NCI-H446 (cell line): ENCODE data around the gene DNAJC22.
"Not testable (repeated sequence)": the region's sequence is repeated elsewhere in the genome, so short reads cannot be mapped to it uniquely, and the experiment has no call there.

Experiments used
- DNase-seq, 2 experiments: peaks; one replicate each; lab custom pipeline; 2025; lab: John Stamatoyannopoulos, UW

The DNAJC22 gene

GRCh38 chr12:49331380-49332222 lies 15.1 kb upstream of the DNAJC22 start:
- peak; percentile 35 to 64 for DNase-seq

- peak in 1 of 2 experiments; percentile 31 for DNase-seq
Observed at GRCh38 chr12:49332441-49332861, 14.2 kb upstream of the DNAJC22 start.

DNA sequence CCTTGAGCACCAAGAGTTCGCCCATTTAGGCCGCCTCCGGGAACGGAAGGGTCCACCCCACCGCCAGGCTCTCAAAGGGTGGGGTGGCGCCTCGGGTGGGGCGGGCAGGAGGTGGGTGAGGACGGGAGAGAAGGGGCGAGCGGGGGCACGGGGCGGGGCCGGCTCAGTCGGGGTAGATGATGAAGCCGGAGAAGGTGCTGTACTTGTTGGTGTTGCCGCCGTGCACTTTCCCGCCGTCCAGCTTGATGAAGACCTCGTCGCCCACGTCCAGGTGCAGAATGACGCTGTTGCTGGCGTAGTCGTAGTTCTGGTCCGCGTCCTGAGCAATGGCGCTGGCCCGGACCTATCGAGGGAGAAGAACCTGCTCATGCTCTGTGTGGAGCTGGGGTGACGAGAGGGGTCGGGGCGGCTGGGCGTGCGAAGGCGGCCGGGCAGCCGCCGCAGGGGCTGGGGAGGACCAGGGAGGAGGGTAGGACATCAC lies 13.8 kb upstream of the DNAJC22 start:
- DNase-seq = no peak

GRCh38 chr12:49333778-49334177 lies 12.9 kb upstream of the DNAJC22 start:
- DNase-seq = not testable (repeated sequence)

GRCh38 chr12:49334226-49334625 lies 12.5 kb upstream of the DNAJC22 start:
- no peak for DNase-seq

- no peak for DNase-seq
Observed at GRCh38 chr12:49334681-49335080, 12.0 kb upstream of the DNAJC22 start.

DNA sequence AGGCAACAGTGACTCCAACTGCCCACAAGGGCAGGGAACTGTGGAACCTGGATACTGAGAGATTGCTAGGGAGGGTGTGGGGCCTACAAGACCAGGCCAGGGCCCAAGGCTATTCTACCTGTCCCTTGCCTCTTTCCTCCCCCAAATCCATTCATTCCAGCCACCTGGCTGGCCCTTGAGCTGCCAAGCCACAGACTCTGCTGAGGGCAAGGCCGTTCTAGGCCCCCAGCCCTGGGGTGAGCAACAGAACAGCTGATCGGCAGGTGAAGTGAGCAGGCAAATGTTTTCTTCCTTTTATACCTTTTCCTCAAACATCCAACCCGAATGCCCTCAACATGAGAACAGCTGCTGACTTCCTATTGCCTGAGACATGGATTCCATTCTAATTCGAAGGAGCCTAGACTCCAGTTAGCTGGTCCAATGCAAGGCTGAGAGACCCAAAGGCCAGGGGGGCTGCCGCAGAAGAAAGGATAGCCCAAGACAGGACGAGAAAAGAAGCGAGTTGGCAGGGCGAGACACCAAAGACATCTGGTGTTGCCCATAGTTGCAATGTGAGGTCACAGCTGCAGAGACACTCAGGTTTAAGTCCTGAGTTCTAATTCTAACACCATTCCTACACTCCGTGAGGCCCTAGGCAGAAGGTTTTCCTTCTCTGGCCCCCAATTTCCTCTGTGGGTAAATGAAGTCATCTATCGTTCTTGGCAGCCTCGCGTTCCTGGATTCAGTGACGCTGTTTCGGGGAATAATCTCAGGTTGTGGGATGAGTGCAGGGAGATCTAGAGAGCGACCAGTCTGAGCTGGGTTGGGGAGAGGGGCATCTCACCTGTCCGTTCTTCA lies 11.4 kb upstream of the DNAJC22 start:
- DNase-seq = no peak

DNA sequence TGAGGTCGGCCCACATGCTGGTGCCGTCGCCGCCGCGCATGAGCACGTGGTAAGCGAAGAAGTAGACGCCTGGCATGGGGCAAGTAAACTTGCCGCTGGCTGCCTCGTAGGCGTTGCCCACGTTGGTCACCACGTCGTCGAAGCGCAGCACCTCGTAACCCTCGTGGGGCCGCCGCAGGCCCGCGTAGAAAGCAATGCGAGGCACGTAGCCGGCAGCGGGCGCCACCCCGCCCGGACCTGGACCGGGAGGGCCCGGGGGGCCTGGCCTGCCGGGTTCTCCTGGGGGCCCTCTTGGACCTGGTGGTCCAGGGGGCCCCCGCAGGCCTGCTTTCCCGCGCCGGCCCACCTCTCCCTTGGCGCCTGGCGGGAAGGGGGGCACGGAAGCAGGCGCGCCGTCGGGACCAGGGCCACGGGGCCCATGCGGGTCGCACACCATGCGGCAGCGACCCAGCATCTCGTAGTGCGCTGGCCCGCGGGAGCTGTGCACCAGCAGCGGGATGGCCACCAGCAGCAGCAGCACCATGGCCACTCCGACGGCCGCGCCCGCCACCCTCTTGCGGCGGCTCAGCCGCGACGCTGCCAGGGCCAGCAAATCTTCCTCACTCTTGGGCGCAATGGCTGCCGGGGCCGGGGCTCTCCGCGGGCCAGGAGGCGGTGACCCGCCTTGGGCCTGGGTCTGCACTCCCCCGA lies 10.6 kb upstream of the DNAJC22 start:
- DNase-seq = no peak

DNA sequence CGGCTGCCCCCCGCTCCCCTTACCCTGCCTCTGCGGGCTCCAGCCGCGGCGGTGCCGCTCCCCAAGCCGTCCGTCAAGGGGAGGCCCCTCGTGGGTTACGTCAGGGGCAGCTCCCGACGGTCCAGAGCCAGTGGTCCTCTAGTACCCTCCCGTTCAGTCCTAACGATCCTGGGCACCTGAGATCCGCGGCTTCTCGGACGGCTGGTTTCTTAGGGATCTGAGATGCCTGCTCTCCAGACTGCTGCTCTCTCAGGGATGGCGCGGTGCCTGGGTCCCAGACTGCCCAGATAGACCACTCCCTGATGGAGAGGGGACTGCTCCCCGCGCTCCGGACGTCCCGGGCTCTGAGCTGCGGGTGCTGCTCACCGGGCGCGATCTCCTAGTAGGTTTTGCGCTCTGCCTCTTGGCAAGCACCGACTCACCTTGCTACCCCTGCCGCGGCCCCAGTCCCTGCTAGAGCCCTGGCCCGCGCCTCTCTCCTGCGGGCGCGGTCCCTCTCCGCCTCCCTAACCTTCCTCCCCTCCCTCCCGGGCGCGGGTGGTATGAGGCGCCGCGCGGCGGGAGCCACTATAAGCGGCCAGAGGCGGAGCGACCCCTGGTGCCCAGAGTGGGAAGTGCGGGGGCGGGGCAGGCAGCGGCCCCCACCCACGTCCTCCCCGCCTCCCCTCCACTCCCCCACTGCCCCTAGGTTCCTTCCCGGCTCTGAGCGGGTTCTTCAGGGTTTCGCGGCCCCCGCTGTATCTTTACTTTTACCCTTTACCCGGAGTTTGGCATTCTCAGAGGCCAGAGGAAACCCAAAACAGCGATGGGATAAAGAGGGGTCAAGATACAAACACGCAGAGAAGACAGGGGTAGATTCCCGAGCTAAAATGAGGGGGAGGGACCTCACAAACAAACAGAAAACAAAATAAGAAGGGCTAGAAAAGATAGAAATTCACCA lies 9.8 kb upstream of the DNAJC22 start, which contains the start of gene C1QL4:
Gene C1QL4, minus strand, starts transcription at position 544 of the 940 bp plus-strand sequence. CDS start 711 bp downstream, outside the sequence.
- DNase-seq = peak; percentile 70 to 85

DNA sequence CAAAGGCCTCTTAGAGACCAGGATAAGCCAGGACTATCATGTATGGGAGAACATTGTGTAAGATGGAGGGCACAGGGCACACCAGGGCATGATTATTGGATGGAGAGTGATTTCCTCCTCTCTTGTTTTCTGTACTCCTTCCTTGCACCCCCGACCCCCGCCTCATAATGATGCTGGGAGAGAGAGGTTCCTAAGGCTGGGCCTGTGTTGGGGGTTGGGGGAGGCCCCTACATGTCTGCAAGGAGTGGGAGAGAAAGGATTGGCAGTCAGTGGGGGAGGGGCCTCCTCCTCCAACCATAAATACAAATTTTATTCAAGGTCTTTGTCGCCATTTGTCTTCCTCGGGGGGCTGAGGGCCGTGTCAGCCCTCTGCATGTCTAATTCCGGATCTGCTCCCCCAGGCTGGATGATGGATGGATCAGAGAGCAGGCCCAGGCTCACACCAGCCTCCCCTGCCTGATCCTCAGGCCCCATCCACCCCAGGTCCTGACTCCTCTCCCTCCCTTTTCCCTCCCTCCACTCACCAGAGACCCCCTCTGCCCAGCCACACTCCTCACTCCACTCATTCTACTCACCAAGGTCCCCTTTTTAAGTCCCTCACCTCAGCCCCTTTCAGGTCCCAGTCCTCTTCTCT lies 7.7 kb upstream of the DNAJC22 start:
- DNase-seq = no peak

DNA sequence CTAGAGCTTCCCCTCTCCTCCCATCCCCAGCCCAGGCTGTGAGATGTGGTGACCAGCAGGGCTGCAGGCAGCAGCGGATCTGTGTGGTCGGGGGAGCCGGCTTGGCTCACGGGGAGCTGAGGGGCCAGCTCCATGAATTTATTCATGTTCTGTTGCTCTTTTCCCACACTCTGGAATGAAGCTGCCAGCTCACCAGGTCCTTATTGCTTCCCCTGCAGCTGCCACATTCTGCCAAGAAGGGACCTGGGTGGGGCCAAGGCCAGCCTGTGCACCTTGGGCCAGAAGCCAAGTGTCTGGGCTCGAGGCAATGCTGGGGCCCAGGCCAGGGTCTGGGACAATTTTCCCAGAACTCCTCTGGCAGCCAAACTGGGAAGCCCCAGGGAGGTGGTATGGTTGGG lies 7.2 kb upstream of the DNAJC22 start:
- DNase-seq = peak in 1 of 2 experiments; percentile 85

DNA sequence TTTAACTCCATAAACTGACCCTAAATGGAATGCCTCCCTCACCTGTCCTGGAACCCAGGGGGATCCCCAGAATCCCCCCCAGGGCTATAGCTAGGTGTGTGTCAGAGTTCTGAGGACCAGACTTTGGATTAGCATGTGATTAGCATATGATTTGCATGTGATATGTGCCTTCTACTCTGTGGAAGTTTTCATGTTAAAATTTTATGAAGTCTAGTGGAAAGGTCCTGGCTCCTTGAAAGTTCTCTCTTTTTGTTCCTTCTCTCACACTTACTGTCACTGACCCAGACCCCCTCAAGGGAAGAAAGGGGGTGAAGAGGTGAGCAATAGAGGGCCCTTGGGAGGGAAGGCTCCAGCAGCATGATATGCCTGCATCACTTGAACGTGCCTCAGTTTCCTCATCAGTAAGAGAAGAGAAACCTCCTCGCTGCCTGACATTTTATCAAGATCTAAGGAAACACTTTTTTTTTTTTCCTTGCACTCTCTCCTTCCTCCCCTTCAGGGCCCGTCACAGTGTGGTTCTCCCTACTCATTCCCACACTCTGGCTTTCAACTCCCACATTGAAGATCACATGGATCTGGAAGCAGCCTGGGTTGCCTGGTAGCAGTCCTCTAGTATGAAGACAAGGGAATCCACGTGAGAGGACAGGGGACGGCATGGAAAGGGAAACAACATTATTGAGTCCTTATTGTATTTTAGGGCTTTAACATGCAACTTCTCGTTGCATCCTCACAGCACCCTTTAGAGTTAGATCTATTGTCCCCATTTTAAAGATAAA lies 6.4 kb upstream of the DNAJC22 start:
- no peak for DNase-seq

DNA sequence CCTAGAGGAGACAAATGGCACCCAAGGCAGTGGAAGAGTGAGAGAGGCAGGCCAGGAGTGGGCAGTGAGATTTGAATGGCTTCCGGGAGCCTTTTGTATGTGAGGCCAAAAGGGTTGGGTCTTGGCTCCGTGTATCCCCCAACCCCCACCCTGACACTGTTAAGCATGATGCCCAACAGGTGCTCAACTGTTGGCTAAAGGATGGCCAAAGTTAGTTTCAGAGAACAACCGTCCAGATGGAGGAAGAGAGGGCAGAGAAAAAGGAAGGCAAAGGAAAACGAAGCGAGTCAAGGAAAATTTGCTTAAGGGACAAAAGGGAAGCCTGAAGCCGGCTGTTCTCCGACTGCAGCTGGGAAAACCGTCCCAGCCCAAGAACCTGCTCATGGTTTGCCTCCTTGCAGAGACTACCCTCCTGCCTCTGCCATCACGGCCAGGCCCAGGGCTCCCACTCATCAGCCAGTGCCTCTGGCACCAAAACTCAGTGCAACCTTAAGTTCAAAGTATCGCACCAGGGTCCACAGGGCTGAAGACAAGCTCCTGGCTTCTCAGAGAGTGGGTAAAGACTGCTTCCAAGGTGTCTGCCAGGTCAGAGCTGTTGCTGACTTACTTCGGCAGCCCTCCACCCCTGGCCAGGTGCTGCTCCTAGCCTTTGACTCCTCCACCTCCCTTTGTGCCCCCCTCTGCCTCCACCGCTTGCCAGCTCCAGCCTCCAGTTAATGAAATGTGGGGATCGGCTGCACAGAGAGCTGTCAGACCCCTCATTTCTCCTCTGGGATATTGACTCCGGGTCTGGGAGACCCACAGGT lies 5.5 kb upstream of the DNAJC22 start:
- no peak for DNase-seq

GRCh38 chr12:49341777-49342065 lies 5.0 kb upstream of the DNAJC22 start:
- no peak for DNase-seq

GRCh38 chr12:49342066-49342913 lies 4.4 kb upstream of the DNAJC22 start:
- no peak for DNase-seq

- DNase-seq = no peak
Observed at GRCh38 chr12:49342914-49343731, 3.6 kb upstream of the DNAJC22 start.

GRCh38 chr12:49344486-49345050 lies 2.1 kb upstream of the DNAJC22 start:
- DNase-seq = no peak
